SU-DHL-6 (cell line): Measurements from ENCODE around the gene ABCC4.
"Not testable (repeated sequence)": the region's sequence is repeated elsewhere in the genome, so short reads cannot be mapped to it uniquely, and the experiment has no call there.

Experiments
- H2AFZ ChIP-seq: fragments of 200-600 bp; sonication (generic); 2 replicates; pipeline ENCODE4 v1.6.1; 2014; ENCODE audit warnings: low read depth, mild to moderate bottlenecking, moderate library complexity, mixed read lengths, antibody characterized with exemption, low read length; ENCODE audit not compliant: severe bottlenecking
- H3F3A ChIP-seq: fragments of 200-600 bp; shearing (Covaris generic); 2 replicates; pipeline ENCODE4 v1.6.0; 2016; ENCODE audit warnings: antibody characterized with exemption, mild to moderate bottlenecking; ENCODE audit not compliant: insufficient read depth
- H3K27ac ChIP-seq: fragments of 200-600 bp; sonication (generic); 2 replicates; pipeline ENCODE4 v1.5.1; 2016; ENCODE audit warnings: low read depth, mild to moderate bottlenecking, low read length, moderate library complexity, mixed read lengths
- H3K27me3 ChIP-seq: fragments of 200-600 bp; sonication (generic), shearing (Covaris generic); 2 replicates; pipeline ENCODE4 v1.6.0; 2014; ENCODE audit warnings: mild to moderate bottlenecking, low read length
- H3K36me3 ChIP-seq: fragments of 200-600 bp; sonication (generic); 2 replicates; pipeline ENCODE4 v1.6.1; 2014; ENCODE audit warnings: mild to moderate bottlenecking, low read length, mixed read lengths
- H3K4me2 ChIP-seq: fragments of 300-600, 200-600 bp; shearing (Covaris generic), sonication (generic); 2 replicates; pipeline ENCODE4 v1.6.0; 2014; ENCODE audit warnings: low read length, low read depth, mild to moderate bottlenecking; ENCODE audit not compliant: poor library complexity, severe bottlenecking
- H3K4me3 ChIP-seq: fragments of 200-600 bp; sonication (generic); 2 replicates; pipeline ENCODE4 v1.5.1; 2014; ENCODE audit warnings: antibody characterized with exemption, low read length, mild to moderate bottlenecking, mixed read lengths; ENCODE audit not compliant: insufficient read depth, poor library complexity, severe bottlenecking
- H3K79me2 ChIP-seq: fragments of 200-600 bp; sonication (generic); 2 replicates; pipeline ENCODE4 v1.6.1; 2014; ENCODE audit warnings: mild to moderate bottlenecking, low read length, moderate library complexity; ENCODE audit not compliant: insufficient read depth
- H3K9ac ChIP-seq: fragments of 200-600 bp; sonication (generic); 2 replicates; pipeline ENCODE4 v1.7.0; 2014; ENCODE audit warnings: mild to moderate bottlenecking, low read length
- H3K9me2 ChIP-seq: fragments of 200-600 bp; sonication (generic); replicated peaks from 2 replicates; pipeline ENCODE4 v1.6.1; 2014; ENCODE audit warnings: low read length; ENCODE audit not compliant: insufficient read depth
- H3K9me3 ChIP-seq: fragments of 200-600 bp; sonication (generic); 2 replicates; pipeline ENCODE4 v1.6.1; 2014; ENCODE audit warnings: low read length, mixed read lengths; ENCODE audit not compliant: insufficient read depth
- H4K20me1 ChIP-seq: fragments of 200-600 bp; sonication (generic); 2 replicates; pipeline ENCODE4 v1.6.1; 2014; ENCODE audit warnings: low read depth, mild to moderate bottlenecking, antibody characterized with exemption, low read length, moderate library complexity, mixed read lengths
- EZH2phosphoT487 ChIP-seq: fragments of 200-600 bp; sonication (generic), shearing (Covaris generic); conservative IDR thresholded peaks from 2 replicates; pipeline ENCODE4 v1.6.1; 2018; ENCODE audit warnings: mild to moderate bottlenecking, antibody characterized with exemption, low read length, moderate library complexity, mixed read lengths
- TF ChIP-seq, protein P1 (sequence below): fragments of 200-600 bp; sonication (generic); IDR thresholded peaks from one replicate; pipeline ENCODE4 v1.5.1; 2017; ENCODE audit warnings: antibody characterized with exemption, mild to moderate bottlenecking, low read length, moderate library complexity; ENCODE audit not compliant: insufficient read depth, poor library complexity, severe bottlenecking

The ABCC4 gene

DNA sequence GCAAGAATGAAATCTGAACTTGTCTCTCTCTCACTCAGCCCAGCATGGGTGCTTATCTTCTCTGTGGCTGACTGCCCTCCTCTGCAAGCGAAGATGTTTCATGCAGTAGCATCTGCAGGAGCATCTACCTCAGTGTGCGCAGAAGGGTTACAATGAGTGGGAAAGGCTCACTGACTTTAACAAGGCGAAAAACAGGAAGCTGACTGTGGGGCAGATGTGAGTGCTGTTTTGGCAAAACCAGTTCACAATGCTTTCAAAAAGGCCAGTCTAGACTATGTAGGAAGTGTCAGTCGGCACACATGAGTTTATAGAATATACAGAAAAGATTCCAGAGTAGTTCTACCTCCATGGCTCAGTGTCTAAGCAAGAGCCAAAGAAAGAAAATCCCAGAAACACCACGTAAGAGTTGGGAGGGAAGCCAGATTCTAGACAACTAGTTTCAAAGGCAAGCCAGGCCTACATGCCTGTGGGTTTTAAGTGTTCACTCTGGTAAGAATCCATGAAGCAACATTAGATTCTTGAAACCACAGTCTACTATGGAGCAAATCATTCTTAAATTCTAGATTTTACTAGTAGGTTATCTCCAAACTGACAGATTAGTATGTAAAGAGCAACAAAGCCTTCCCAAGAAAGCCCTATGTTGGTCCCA is 124.5 kb downstream of the ABCC4 start:
- H3F3A ChIP-seq = no peaks in the 10 kb centered on the region
- no peaks in the 10 kb centered on the region for H4K20me1 ChIP-seq
- no peaks in the 10 kb centered on the region for H3K36me3 ChIP-seq
- no peak overlapping the region for H2AFZ ChIP-seq
- H3K27me3 ChIP-seq = no peaks in the 10 kb centered on the region
- H3K4me2 ChIP-seq = no peak overlapping the region
- H3K27ac ChIP-seq = no peak overlapping the region
- H3K79me2 ChIP-seq = no peaks in the 10 kb centered on the region
- TF ChIP-seq, protein P1, sequence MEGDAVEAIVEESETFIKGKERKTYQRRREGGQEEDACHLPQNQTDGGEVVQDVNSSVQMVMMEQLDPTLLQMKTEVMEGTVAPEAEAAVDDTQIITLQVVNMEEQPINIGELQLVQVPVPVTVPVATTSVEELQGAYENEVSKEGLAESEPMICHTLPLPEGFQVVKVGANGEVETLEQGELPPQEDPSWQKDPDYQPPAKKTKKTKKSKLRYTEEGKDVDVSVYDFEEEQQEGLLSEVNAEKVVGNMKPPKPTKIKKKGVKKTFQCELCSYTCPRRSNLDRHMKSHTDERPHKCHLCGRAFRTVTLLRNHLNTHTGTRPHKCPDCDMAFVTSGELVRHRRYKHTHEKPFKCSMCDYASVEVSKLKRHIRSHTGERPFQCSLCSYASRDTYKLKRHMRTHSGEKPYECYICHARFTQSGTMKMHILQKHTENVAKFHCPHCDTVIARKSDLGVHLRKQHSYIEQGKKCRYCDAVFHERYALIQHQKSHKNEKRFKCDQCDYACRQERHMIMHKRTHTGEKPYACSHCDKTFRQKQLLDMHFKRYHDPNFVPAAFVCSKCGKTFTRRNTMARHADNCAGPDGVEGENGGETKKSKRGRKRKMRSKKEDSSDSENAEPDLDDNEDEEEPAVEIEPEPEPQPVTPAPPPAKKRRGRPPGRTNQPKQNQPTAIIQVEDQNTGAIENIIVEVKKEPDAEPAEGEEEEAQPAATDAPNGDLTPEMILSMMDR = no peak
- no peak for TF ChIP-seq EZH2phosphoT487
- H3K9ac ChIP-seq = no peak overlapping the region
- H3K4me3 ChIP-seq = no peak overlapping the region
- no peaks in the 10 kb centered on the region for H3K9me3 ChIP-seq
- no peaks in the 10 kb centered on the region for H3K9me2 ChIP-seq

DNA sequence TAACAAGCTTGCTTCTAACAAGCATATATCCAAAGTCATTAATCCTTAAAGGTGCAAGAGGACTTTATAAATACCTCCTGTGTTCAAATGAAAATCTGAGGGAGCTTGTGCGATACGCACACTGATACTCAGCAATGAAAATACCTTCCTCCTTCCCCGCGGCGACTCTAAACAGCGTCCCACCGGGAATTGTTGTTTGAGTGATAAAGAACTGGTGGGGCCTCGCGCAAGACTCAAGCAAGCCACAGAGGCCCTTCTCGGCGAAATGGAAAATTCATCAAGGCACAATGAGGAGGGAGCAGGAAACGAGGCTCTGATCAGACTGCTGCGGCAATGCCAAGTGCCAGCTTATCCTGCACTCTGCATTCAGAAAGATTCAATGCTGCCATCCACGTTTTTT is 126.7 kb downstream of the ABCC4 start:
- no peaks in the 10 kb centered on the region for H3K27me3 ChIP-seq
- H2AFZ ChIP-seq = no peak overlapping the region
- no peak overlapping the region for H3K9ac ChIP-seq
- H4K20me1 ChIP-seq = no peaks in the 10 kb centered on the region
- no peak overlapping the region for H3K4me3 ChIP-seq
- no peaks in the 10 kb centered on the region for H3K9me3 ChIP-seq
- no peak overlapping the region for H3K27ac ChIP-seq
- H3K4me2 ChIP-seq = no peak overlapping the region
- H3K36me3 ChIP-seq = no peaks in the 10 kb centered on the region
- H3F3A ChIP-seq = no peaks in the 10 kb centered on the region
- H3K79me2 ChIP-seq = no peaks in the 10 kb centered on the region
- TF ChIP-seq, protein P1 = no peak
- no peak for TF ChIP-seq EZH2phosphoT487
- H3K9me2 ChIP-seq = no peaks in the 10 kb centered on the region

DNA sequence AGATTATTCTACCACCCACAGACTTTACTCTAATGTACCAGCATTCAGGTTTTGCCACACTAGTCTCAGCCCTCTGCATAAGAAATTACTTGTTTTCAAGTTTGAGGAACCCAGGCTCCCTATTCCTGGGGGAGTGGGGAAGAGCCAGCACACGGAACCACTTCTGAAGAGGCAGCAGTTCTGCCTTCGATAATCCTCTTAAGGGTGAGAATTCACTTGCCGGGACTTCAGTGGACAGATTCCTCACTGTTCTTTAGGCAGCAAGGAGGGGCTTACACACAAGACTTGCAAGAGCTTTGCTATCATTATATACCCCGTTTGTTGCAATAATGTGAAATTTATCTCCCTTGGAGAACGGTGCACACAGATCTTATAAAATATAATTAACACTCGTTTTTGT is 133.1 kb downstream of the ABCC4 start:
- no peak overlapping the region for H3K27ac ChIP-seq
- H4K20me1 ChIP-seq = no peaks in the 10 kb centered on the region
- no peaks in the 10 kb centered on the region for H3K9me3 ChIP-seq
- no peaks in the 10 kb centered on the region for H3F3A ChIP-seq
- H3K9me2 ChIP-seq = no peaks in the 10 kb centered on the region
- H3K79me2 ChIP-seq = no peaks in the 10 kb centered on the region
- TF ChIP-seq, protein P1 = no peak
- TF ChIP-seq EZH2phosphoT487 = no peak
- H3K27me3 ChIP-seq = no peaks in the 10 kb centered on the region
- H3K9ac ChIP-seq = no peak overlapping the region
- peaks cover 2% of the 10 kb centered on the region; the same call in 1 of the 2 replicates for H3K36me3 ChIP-seq
- H3K4me3 ChIP-seq = no peak overlapping the region
- H3K4me2 ChIP-seq = no peak overlapping the region
- H2AFZ ChIP-seq = no peak overlapping the region

DNA sequence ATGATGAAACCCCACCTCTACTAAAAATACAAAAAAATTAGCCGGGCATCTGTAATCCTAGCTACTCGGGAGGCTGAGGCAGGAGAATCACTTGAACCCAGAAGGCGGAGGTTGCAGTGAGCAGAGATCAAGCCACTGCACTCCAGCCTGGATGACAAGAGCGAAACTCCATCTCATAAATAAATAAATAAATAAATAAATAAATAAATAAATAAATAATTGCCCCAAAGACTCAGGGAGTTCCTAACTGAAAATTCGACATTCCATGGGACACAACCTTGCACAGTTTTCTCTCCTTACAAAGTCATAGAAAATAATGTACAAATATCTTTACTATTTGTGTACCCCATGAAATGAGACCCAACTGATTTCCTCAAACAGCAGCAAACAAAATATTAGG is 134.2 kb downstream of the ABCC4 start:
- not testable (repeated sequence) for H3K79me2 ChIP-seq, H3K27ac ChIP-seq, H3F3A ChIP-seq, H3K27me3 ChIP-seq, H3K9ac ChIP-seq, H2AFZ ChIP-seq, H3K4me2 ChIP-seq, H3K9me3 ChIP-seq, H3K4me3 ChIP-seq, H4K20me1 ChIP-seq, H3K36me3 ChIP-seq, H3K9me2 ChIP-seq
